ENCODE measurements around the gene GGT6.

The GGT6 gene

DNA sequence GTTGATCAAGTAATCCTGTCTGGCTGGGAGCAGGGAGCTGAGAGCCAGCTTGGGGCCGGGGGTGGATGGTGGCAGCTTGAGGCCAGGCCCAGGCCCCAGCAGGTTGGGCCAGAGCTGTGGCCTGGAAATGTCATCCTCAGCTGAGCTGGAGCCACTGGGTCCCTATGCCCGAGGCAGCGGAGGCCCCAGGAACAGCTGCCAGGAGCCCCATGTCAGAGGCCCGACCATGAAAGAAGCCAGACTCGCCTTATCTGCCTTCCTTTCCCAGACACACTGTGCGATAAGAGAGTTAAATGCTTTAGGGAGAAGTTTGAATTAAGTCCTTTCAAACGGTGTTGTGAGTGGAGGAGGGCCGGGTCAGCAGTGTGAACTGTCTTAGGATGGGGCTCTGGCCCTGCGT lies 27.4 kb upstream of the GGT6 start (continued):
- TF ChIP-seq POU6F1 (CRISPR knock-in tag; IDR thresholded peaks at IDR 0.05; ENCODE audit: borderline replicate concordance, low read depth) (no peak), ESRRG (CRISPR knock-in tag; IDR thresholded peaks at IDR 0.05) (peak; percentile 12; the same call in 1 of the 2 replicates)
- TF ChIP-seq, protein P1, sequence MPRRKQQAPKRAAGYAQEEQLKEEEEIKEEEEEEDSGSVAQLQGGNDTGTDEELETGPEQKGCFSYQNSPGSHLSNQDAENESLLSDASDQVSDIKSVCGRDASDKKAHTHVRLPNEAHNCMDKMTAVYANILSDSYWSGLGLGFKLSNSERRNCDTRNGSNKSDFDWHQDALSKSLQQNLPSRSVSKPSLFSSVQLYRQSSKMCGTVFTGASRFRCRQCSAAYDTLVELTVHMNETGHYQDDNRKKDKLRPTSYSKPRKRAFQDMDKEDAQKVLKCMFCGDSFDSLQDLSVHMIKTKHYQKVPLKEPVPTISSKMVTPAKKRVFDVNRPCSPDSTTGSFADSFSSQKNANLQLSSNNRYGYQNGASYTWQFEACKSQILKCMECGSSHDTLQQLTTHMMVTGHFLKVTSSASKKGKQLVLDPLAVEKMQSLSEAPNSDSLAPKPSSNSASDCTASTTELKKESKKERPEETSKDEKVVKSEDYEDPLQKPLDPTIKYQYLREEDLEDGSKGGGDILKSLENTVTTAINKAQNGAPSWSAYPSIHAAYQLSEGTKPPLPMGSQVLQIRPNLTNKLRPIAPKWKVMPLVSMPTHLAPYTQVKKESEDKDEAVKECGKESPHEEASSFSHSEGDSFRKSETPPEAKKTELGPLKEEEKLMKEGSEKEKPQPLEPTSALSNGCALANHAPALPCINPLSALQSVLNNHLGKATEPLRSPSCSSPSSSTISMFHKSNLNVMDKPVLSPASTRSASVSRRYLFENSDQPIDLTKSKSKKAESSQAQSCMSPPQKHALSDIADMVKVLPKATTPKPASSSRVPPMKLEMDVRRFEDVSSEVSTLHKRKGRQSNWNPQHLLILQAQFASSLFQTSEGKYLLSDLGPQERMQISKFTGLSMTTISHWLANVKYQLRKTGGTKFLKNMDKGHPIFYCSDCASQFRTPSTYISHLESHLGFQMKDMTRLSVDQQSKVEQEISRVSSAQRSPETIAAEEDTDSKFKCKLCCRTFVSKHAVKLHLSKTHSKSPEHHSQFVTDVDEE (CRISPR knock-in tag; IDR thresholded peaks at IDR 0.05), result peak; percentile 94; the same call in 1 of the 2 replicates

DNA sequence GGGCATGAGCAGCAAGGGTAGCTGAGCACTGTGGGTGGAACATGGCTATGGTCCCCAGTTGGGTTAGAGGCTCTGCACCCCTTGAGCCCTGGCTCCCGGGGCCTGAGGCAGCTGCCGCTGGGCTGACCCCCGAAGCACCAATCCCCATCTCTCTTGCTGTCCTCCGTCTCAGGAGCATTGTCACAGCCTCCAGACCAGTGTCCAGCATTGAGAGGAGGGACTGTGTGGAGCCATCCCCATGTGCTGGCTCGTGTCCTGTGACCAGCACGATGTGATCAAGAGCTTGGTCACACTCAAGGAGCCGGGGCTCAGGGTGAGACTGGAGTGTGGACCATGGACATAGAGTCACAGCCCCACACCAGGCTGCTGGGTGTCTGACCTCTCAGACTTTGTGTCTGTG lies 26.8 kb upstream of the GGT6 start:
- ATAC-seq, result no peak
- TF ChIP-seq, protein P2, sequence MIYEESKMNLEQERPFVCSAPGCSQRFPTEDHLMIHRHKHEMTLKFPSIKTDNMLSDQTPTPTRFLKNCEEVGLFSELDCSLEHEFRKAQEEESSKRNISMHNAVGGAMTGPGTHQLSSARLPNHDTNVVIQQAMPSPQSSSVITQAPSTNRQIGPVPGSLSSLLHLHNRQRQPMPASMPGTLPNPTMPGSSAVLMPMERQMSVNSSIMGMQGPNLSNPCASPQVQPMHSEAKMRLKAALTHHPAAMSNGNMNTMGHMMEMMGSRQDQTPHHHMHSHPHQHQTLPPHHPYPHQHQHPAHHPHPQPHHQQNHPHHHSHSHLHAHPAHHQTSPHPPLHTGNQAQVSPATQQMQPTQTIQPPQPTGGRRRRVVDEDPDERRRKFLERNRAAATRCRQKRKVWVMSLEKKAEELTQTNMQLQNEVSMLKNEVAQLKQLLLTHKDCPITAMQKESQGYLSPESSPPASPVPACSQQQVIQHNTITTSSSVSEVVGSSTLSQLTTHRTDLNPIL (CRISPR knock-in tag; IDR thresholded peaks at IDR 0.05; ENCODE audit: low read depth), result no peak
- no peak for TF ChIP-seq RARB (CRISPR knock-in tag; IDR thresholded peaks at IDR 0.05)
- TF ChIP-seq SNAI2 (CRISPR knock-in tag; IDR thresholded peaks at IDR 0.05), result no peak
- TF ChIP-seq ZC3H10 (CRISPR knock-in tag; IDR thresholded peaks at IDR 0.05), result no peak
- no peak for TF ChIP-seq ZFP30 (CRISPR knock-in tag; IDR thresholded peaks at IDR 0.05)
- no peak for TF ChIP-seq TOX (CRISPR knock-in tag; IDR thresholded peaks at IDR 0.05; ENCODE audit: borderline replicate concordance)
- TF ChIP-seq ZNF8 (CRISPR knock-in tag; IDR thresholded peaks at IDR 0.05), result no peak
- TF ChIP-seq ISL1 (CRISPR knock-in tag; IDR thresholded peaks at IDR 0.05), result no peak
- TF ChIP-seq, protein P3, sequence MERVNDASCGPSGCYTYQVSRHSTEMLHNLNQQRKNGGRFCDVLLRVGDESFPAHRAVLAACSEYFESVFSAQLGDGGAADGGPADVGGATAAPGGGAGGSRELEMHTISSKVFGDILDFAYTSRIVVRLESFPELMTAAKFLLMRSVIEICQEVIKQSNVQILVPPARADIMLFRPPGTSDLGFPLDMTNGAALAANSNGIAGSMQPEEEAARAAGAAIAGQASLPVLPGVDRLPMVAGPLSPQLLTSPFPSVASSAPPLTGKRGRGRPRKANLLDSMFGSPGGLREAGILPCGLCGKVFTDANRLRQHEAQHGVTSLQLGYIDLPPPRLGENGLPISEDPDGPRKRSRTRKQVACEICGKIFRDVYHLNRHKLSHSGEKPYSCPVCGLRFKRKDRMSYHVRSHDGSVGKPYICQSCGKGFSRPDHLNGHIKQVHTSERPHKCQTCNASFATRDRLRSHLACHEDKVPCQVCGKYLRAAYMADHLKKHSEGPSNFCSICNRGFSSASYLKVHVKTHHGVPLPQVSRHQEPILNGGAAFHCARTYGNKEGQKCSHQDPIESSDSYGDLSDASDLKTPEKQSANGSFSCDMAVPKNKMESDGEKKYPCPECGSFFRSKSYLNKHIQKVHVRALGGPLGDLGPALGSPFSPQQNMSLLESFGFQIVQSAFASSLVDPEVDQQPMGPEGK (CRISPR knock-in tag; IDR thresholded peaks at IDR 0.05; ENCODE audit: borderline replicate concordance), result no peak

DNA sequence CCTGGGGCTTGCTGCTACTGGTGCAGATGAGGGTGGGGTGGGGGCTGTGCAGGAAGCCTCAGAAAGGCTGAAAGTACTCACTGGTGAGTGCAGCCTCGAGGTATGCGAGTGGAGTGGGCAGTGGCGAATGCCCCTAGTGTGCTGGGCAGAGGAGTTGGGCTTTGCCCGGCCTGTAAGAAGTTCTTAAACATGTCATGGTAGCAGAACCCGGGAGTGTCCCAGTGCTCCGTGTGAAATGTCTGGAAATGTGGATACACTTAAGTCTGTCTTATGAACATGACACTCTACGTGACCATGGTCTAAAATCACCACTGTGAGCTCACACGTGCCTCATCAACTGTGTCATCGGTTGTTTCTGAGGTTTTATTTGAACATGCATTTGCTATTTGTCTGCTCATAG lies 25.7 kb upstream of the GGT6 start:
- no peak for TF ChIP-seq RARB (CRISPR knock-in tag; IDR thresholded peaks at IDR 0.05)
- TF ChIP-seq TOX (CRISPR knock-in tag; IDR thresholded peaks at IDR 0.05; ENCODE audit: borderline replicate concordance), result no peak
- TF ChIP-seq PPARA (CRISPR knock-in tag; IDR thresholded peaks at IDR 0.05; ENCODE audit: borderline replicate concordance), result no peak
- no peak for TF ChIP-seq OSR1 (CRISPR knock-in tag; IDR thresholded peaks at IDR 0.05)
- no peak for TF ChIP-seq ZFP30 (CRISPR knock-in tag; IDR thresholded peaks at IDR 0.05)
- no peak for TF ChIP-seq ZFP3 (CRISPR knock-in tag; IDR thresholded peaks at IDR 0.05)
- TF ChIP-seq, protein P3 (CRISPR knock-in tag; IDR thresholded peaks at IDR 0.05; ENCODE audit: borderline replicate concordance), result no peak
- TF ChIP-seq CSDC2 (CRISPR knock-in tag; IDR thresholded peaks at IDR 0.05), result no peak
- TF ChIP-seq ZC3H10 (CRISPR knock-in tag; IDR thresholded peaks at IDR 0.05), result no peak
- TF ChIP-seq CSRNP3 (CRISPR knock-in tag; IDR thresholded peaks at IDR 0.05), result no peak
- ATAC-seq, result no peak

GRCh38 chr17:4585638-4585994 lies 25.2 kb upstream of the GGT6 start:
- no peak for ATAC-seq
- TF ChIP-seq POU6F1 (CRISPR knock-in tag; IDR thresholded peaks at IDR 0.05; ENCODE audit: borderline replicate concordance, low read depth) (no peak), ESRRG (CRISPR knock-in tag; IDR thresholded peaks at IDR 0.05) (no peak), ARNTL (CRISPR knock-in tag; IDR thresholded peaks at IDR 0.05; ENCODE audit: borderline replicate concordance, low read depth) (no peak)

Measured in SK-N-SH treated with all-trans-retinoic acid at 6 μM for 48 hours (cell line).